Liver (tissue), 9 donors: ENCODE measurements around the gene EN2. TPM values are rescaled to one million over a fixed set of nuclear protein-coding genes. Genes with fewer than 3 reads are reported as not detected.
"Not testable (repeated sequence)": the region's sequence is repeated elsewhere in the genome, so short reads cannot be mapped to it uniquely, and the experiment has no call there.

Experiments used
- DNase-seq: peaks from one replicate; pipeline ENCODE4 v3.0.0-alpha.2; 2017; ENCODE audit warnings: low spot score
- H3K27ac ChIP-seq, 2 donors: one replicate each; pipeline ENCODE4 v1.7.0; 2013; ENCODE audit warnings: inconsistent platforms in 2 of 2, low read length in 2 of 2, control low read depth in 1 of 2, low read depth in 1 of 2, mild to moderate bottlenecking in 1 of 2
- H3K27me3 ChIP-seq, 4 donors: one replicate each; pipeline versions ENCODE4 v1.6.1 to v1.7.0; 2013; ENCODE audit warnings: low read length in 3 of 4, inconsistent platforms in 1 of 4, mild to moderate bottlenecking in 1 of 4, moderate library complexity in 1 of 4; ENCODE audit not compliant: control insufficient read depth in 4 of 4, insufficient read depth in 4 of 4
- H3K36me3 ChIP-seq, 4 donors: one replicate each; pipeline versions ENCODE4 v1.6.1 to v1.7.0; 2013; ENCODE audit warnings: low read length in 3 of 4, mild to moderate bottlenecking in 3 of 4, low read depth in 1 of 4, moderate library complexity in 1 of 4; ENCODE audit not compliant: control insufficient read depth in 4 of 4, insufficient read depth in 3 of 4
- H3K4me1 ChIP-seq, 4 donors: one replicate each; pipeline versions ENCODE4 v1.6.1 to v1.7.0; 2013; ENCODE audit warnings: low read length in 3 of 4, mild to moderate bottlenecking in 3 of 4, moderate library complexity in 1 of 4; ENCODE audit not compliant: control insufficient read depth in 4 of 4, insufficient read depth in 4 of 4
- H3K4me3 ChIP-seq, 3 donors: one replicate each; pipeline versions ENCODE4 v1.6.1 to v1.7.0; 2013; ENCODE audit warnings: low read length in 3 of 3, control low read depth in 1 of 3, low read depth in 1 of 3, mild to moderate bottlenecking in 1 of 3
- H3K9ac ChIP-seq, 2 donors: one replicate each; pipeline ENCODE4 v1.7.0; 2013; ENCODE audit warnings: low read length in 2 of 2, mild to moderate bottlenecking in 2 of 2, moderate library complexity in 2 of 2, control low read depth in 1 of 2, low read depth in 1 of 2
- H3K9me3 ChIP-seq, 4 donors: one replicate each; pipeline versions ENCODE4 v1.6.1 to v1.7.0; 2013; ENCODE audit warnings: low read length in 3 of 4; ENCODE audit not compliant: control insufficient read depth in 4 of 4
- EGR1 ChIP-seq, 2 donors: IDR thresholded peaks; 2 replicates each; pipeline ENCODE4 v1.6.1; 2016 to 2018; ENCODE audit warnings: antibody characterized with exemption in 2 of 2, low read depth in 2 of 2
- FOXA1 ChIP-seq: IDR thresholded peaks from 2 replicates; pipeline ENCODE4 v1.6.1; 2016; ENCODE audit warnings: antibody characterized with exemption
- FOXA2 ChIP-seq: IDR thresholded peaks from 2 replicates; pipeline ENCODE4 v1.6.1; 2016; ENCODE audit warnings: antibody characterized with exemption
- GABPA ChIP-seq, 2 donors: IDR thresholded peaks in 1 of 2; conservative IDR thresholded peaks in 1 of 2; 2 replicates each; pipeline ENCODE4 v1.6.1; 2016; ENCODE audit warnings: antibody characterized with exemption in 2 of 2, mild to moderate bottlenecking in 1 of 2, moderate library complexity in 1 of 2
- HNF4A ChIP-seq, 2 donors: conservative IDR thresholded peaks; 2 replicates each; pipeline ENCODE4 v1.6.1; 2016; ENCODE audit warnings: antibody characterized with exemption in 2 of 2, mild to moderate bottlenecking in 2 of 2
- HNF4G ChIP-seq: IDR thresholded peaks from 2 replicates; pipeline ENCODE4 v1.6.1; 2016; ENCODE audit warnings: antibody characterized with exemption
- JUND ChIP-seq, 2 donors: IDR thresholded peaks; 2 replicates each; pipeline ENCODE4 v1.6.1; 2016; ENCODE audit warnings: antibody characterized with exemption in 2 of 2
- NR2F2 ChIP-seq: IDR thresholded peaks from 2 replicates; pipeline ENCODE4 v1.6.1; 2016; ENCODE audit warnings: antibody characterized with exemption
- RAD21 ChIP-seq, 2 donors: IDR thresholded peaks; 2 replicates each; pipeline ENCODE4 v1.6.1; 2016; ENCODE audit warnings: antibody characterized with exemption in 2 of 2, mild to moderate bottlenecking in 2 of 2
- RXRA ChIP-seq, 2 donors: IDR thresholded peaks; 2 replicates each; pipeline ENCODE4 v1.6.1; 2017 to 2018; ENCODE audit warnings: antibody characterized with exemption in 2 of 2, mild to moderate bottlenecking in 1 of 2
- SP1 ChIP-seq: IDR thresholded peaks from 2 replicates; pipeline ENCODE4 v1.6.1; 2018; ENCODE audit warnings: antibody characterized with exemption, mild to moderate bottlenecking
- TAF1 ChIP-seq: conservative IDR thresholded peaks from 2 replicates; pipeline ENCODE4 v1.6.1; 2016; ENCODE audit warnings: antibody characterized with exemption, mild to moderate bottlenecking
- YY1 ChIP-seq: IDR thresholded peaks from 2 replicates; pipeline ENCODE4 v1.6.1; 2016; ENCODE audit warnings: antibody characterized with exemption, mild to moderate bottlenecking
- WGBS: extraction: QIAGEN DNeasy Blood & Tissue Kit; methylation state at CpG from one replicate; pipeline ENCODE4 v1.1.7; 2013; 5-methylcytosine and 5-hydroxymethylcytosine counted together
- polyA plus RNA-seq, 2 donors: library from polyadenylated mRNA; stranded (reverse) in 1 of 2; unstranded in 1 of 2; fragments of 200-250 nt in 1 of 2; fragments of >200 nt in 1 of 2; fragmentation: Nextera tagmentation in 1 of 2; extraction: Ambion mirVana in 1 of 2; gene quantifications; one replicate each; pipeline versions ENCODE4 v1.2.1 to v1.2.3, GENCODE V29; 2013 to 2015
- total RNA-seq, 2 donors: library from RNA; depleted of rRNA; stranded (reverse); fragments of >200 nt; gene quantifications; one replicate each; pipeline ENCODE4 v1.2.3, GENCODE V29; 2014
- TF ChIP-seq, protein P1 (sequence below): IDR thresholded peaks from 2 replicates; pipeline ENCODE4 v1.6.1; 2016; ENCODE audit warnings: antibody characterized with exemption
- TF ChIP-seq, protein P2 (sequence below): IDR thresholded peaks from 2 replicates; pipeline ENCODE4 v1.6.1; 2016; ENCODE audit warnings: antibody characterized with exemption
- TF ChIP-seq, protein P3 (sequence below): IDR thresholded peaks from 2 replicates; pipeline ENCODE4 v1.6.1; 2016; ENCODE audit warnings: antibody characterized with exemption
- TF ChIP-seq, protein P4 (sequence below): fragments of 150-350 bp; IDR thresholded peaks from 2 replicates; pipeline ENCODE4 v1.5.1; 2017; ENCODE audit warnings: improper control_type of control experiment, low read depth, low read length; ENCODE audit not compliant: missing input control
- TF ChIP-seq, protein P5 (sequence below): IDR thresholded peaks from 2 replicates; pipeline ENCODE4 v1.6.1; 2016; ENCODE audit warnings: antibody characterized with exemption, mild to moderate bottlenecking
- donor health status: healthy.
- donor health status: healthy.
- donor health status: healthy.
- donor health status: healthy.
- donor health status: healthy.

The EN2 gene
- total and polyA plus RNA-seq, 4 donors: under 0.01 TPM; not detected in 3

DNA sequence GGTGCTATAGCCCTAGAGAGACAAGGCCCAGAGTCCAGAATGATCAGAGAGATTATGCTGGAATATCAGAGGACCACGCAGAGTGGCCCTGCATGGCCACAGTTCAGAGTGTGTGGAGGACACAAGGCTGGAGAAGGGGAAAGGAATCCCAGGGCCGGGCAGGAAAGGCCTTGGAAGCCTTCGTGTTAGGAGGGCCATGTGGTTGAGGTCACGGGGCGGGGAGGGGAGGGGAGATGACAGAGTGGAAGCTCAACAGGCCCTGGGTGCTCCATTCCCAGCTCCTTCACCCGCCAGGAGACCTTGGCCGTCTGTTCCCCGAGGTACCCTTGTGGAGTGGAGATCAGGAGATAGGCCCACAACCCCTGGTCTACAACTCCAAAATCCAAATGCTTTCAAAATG, 13.2 kb upstream of the EN2 start:
- no peaks in the 10 kb centered on the region for H3K36me3 ChIP-seq
- no peaks in the 10 kb centered on the region for H3K9me3 ChIP-seq
- H3K27me3 ChIP-seq: peaks cover 3 to 9% (median 7%) of the 10 kb centered on the region in 4 donors
- H3K4me1 ChIP-seq: peaks cover 0 to 7% (median 0%) of the 10 kb centered on the region in 4 donors
- no peak for TF ChIP-seq EGR1 (IDR thresholded peaks at IDR 0.05; ENCODE audit: low read depth in 2 of 2)
- TF ChIP-seq RAD21 (IDR thresholded peaks at IDR 0.05): no peak
- TF ChIP-seq GABPA (IDR thresholded peaks at IDR 0.05 in 1 of 2, conservative IDR thresholded peaks at IDR 0.05 in 1 of 2): no peak
- TF ChIP-seq, protein P1, sequence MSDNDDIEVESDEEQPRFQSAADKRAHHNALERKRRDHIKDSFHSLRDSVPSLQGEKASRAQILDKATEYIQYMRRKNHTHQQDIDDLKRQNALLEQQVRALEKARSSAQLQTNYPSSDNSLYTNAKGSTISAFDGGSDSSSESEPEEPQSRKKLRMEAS: no peak
- TF ChIP-seq, protein P2, sequence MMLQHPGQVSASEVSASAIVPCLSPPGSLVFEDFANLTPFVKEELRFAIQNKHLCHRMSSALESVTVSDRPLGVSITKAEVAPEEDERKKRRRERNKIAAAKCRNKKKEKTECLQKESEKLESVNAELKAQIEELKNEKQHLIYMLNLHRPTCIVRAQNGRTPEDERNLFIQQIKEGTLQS: no peak
- TF ChIP-seq, protein P3, sequence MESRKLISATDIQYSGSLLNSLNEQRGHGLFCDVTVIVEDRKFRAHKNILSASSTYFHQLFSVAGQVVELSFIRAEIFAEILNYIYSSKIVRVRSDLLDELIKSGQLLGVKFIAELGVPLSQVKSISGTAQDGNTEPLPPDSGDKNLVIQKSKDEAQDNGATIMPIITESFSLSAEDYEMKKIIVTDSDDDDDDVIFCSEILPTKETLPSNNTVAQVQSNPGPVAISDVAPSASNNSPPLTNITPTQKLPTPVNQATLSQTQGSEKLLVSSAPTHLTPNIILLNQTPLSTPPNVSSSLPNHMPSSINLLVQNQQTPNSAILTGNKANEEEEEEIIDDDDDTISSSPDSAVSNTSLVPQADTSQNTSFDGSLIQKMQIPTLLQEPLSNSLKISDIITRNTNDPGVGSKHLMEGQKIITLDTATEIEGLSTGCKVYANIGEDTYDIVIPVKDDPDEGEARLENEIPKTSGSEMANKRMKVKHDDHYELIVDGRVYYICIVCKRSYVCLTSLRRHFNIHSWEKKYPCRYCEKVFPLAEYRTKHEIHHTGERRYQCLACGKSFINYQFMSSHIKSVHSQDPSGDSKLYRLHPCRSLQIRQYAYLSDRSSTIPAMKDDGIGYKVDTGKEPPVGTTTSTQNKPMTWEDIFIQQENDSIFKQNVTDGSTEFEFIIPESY: no peak
- TF ChIP-seq RXRA (IDR thresholded peaks at IDR 0.05): no peak
- TF ChIP-seq, protein P4, sequence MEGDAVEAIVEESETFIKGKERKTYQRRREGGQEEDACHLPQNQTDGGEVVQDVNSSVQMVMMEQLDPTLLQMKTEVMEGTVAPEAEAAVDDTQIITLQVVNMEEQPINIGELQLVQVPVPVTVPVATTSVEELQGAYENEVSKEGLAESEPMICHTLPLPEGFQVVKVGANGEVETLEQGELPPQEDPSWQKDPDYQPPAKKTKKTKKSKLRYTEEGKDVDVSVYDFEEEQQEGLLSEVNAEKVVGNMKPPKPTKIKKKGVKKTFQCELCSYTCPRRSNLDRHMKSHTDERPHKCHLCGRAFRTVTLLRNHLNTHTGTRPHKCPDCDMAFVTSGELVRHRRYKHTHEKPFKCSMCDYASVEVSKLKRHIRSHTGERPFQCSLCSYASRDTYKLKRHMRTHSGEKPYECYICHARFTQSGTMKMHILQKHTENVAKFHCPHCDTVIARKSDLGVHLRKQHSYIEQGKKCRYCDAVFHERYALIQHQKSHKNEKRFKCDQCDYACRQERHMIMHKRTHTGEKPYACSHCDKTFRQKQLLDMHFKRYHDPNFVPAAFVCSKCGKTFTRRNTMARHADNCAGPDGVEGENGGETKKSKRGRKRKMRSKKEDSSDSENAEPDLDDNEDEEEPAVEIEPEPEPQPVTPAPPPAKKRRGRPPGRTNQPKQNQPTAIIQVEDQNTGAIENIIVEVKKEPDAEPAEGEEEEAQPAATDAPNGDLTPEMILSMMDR: no peak
- TF ChIP-seq SP1: no peak
- no peak for TF ChIP-seq FOXA1
- no peak for TF ChIP-seq YY1
- TF ChIP-seq FOXA2: no peak
- TF ChIP-seq HNF4G: no peak
- TF ChIP-seq, protein P5, sequence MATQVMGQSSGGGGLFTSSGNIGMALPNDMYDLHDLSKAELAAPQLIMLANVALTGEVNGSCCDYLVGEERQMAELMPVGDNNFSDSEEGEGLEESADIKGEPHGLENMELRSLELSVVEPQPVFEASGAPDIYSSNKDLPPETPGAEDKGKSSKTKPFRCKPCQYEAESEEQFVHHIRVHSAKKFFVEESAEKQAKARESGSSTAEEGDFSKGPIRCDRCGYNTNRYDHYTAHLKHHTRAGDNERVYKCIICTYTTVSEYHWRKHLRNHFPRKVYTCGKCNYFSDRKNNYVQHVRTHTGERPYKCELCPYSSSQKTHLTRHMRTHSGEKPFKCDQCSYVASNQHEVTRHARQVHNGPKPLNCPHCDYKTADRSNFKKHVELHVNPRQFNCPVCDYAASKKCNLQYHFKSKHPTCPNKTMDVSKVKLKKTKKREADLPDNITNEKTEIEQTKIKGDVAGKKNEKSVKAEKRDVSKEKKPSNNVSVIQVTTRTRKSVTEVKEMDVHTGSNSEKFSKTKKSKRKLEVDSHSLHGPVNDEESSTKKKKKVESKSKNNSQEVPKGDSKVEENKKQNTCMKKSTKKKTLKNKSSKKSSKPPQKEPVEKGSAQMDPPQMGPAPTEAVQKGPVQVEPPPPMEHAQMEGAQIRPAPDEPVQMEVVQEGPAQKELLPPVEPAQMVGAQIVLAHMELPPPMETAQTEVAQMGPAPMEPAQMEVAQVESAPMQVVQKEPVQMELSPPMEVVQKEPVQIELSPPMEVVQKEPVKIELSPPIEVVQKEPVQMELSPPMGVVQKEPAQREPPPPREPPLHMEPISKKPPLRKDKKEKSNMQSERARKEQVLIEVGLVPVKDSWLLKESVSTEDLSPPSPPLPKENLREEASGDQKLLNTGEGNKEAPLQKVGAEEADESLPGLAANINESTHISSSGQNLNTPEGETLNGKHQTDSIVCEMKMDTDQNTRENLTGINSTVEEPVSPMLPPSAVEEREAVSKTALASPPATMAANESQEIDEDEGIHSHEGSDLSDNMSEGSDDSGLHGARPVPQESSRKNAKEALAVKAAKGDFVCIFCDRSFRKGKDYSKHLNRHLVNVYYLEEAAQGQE: no peak
- TF ChIP-seq TAF1: no peak
- TF ChIP-seq JUND (IDR thresholded peaks at IDR 0.05): no peak
- no peak for TF ChIP-seq NR2F2
- TF ChIP-seq HNF4A (conservative IDR thresholded peaks at IDR 0.05): no peak
- WGBS: 90% methylated on average over 8 of the region's 8 CpGs
- no peak overlapping the region for H3K9ac ChIP-seq
- no peak overlapping the region for H3K27ac ChIP-seq
- H3K4me3 ChIP-seq: no peak overlapping the region
- no peak for DNase-seq

DNA sequence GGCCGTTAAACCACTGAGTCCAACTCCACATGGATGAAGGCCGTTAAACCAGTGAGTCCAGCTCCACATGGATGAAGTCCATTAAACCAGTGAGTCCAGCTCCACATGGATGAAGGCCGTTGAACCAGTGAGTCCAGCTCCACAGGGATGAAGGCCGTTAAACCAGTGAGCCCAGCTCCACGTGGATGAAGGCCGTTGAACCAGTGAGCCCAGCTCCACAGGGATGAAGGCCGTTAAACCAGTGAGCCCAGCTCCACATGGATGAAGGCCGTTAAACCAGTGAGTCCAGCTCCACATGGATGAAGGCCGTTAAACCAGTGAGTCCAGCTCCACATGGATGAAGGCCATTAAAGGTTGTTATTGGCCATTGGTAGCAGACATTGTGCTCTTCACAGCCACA, 12.3 kb upstream of the EN2 start:
- not testable (repeated sequence) for H3K9ac ChIP-seq, DNase-seq, H3K36me3 ChIP-seq, H3K9me3 ChIP-seq, H3K27ac ChIP-seq, H3K4me3 ChIP-seq
- Histone ChIP-seq H3K4me1 (peaks cover 0 to 11% (median 0%) of the 10 kb centered on the region in 4 donors), H3K27me3 (peaks cover 3 to 15% (median 10%) of the 10 kb centered on the region in 4 donors)
- WGBS: 86% methylated on average over 9 of the region's 9 CpGs
